HL-60/S4 treated with phorbol 12-myristate 13-acetate at 8.2 ng/mL for 4 days and 3 days (cell line): ENCODE data around the gene GH2.
"Not testable (repeated sequence)": the region's sequence is repeated elsewhere in the genome, so short reads cannot be mapped to it uniquely, and the experiment has no call there.

Source experiments
- in situ Hi-C: fragments of 300-500 bp; cut with MboI; formaldehyde crosslinking; loops from 2 replicates; pipeline ENCODE4 v1.15.0; 2022; ENCODE audit warnings: low sequenced_read_pairs

Gene GH2

DNA sequence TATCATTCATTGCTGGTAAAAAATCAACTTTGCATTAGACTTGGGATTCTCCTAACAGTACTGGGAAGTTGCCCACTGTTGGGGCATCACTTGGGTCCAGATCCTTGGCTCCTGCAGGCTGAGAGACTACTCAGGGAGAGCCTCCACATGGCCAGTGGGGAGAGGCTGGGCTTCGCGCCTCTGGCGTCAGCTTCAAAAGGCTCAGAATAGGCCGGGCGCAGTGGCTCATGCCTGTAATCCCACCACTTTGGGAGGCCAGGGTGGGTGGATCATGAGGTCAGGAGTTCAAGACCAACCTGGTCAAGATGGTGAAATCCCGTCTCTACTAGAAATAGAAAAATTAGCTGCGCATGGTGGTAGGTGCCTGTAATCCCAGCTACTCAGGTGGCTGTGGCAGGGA, 32.7 kb upstream of the GH2 start:
- in situ Hi-C loops, result loop anchor here (25.0 kb wide), 1 partner anchor 373 kb away; no protein-coding TSS in a partner anchor

DNA sequence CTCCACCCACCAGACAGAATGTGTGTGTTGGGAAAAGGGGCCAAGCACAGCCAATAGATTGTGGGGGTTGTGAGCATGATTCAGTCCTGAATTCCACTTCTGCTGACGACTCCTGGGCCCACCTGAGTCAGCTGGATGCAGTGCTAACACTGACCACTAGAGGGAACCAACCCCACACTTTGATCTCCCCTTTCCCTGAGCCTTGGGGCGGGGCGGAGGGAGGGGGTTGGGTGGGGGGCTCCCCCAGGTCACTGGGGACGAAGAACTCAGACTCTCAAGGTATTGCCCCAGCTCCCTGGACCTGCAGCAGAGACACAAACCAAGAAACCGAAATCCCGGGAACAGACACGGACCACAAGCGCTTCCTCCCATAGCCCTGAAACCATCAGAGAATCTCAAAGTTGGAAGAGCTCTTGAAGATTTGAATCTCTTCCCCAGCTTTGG, 29.9 kb upstream of the GH2 start:
- in situ Hi-C loops, result loop anchor here (25.0 kb wide), 1 partner anchor 376 kb away; no protein-coding TSS in a partner anchor

DNA sequence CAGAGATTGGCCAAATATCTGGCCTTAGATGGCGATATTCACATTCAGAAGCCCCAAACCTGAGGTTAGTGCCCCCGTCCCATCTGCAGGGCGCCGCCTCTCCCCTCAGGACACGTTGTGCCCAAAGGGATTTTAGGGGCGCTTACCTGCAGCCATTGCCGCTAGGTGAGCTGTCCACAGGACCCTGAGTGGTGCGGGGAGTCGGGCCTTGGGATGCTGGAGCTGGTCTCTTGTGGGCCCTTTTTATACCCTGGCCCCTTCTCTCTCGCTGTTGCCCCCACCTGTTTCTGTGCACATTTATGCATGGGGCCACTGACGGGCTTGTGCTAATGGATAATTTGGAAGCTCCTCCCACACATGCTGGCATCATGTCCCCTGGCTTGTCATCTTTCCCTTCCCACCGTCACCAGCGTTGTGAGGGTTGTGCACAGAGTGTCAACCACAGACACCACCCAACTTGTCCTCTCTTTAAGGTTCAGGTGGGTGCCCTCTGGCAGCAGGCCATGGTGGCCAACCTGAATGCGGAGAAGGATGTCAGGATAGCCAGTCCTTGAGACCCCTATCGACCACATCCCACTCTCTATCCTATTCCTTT, 29.4 kb upstream of the GH2 start, which contains the start of gene CSHL1:
CSHL1 (minus strand) TSS at position 218 of the 595 bp plus-strand sequence; CDS start at position 156, 62 bp downstream.
- in situ Hi-C loops, result loop anchor here (25.0 kb wide), 1 partner anchor 376 kb away; no protein-coding TSS in a partner anchor

DNA sequence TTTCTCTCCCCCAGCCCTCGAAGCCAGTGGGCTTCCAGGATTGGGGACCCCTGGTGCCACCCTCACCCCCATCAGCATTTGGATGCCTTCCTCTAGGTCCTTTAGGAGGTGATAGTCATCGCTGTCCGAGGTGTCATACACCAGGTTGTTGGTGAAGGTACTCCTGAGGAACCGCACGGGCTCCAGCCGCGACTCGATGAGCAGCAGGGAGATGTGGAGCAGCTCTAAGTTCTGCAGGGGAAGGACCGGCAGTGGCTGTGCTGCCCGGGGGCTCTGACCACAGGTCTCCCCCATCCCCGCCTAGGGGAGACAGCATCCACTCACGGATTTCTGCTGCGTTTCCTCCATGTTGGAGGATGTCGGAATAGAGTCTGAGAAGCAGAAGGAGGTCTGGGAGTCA, 28.4 kb upstream of the GH2 start:
- in situ Hi-C loops, result loop anchor here (25.0 kb wide), 1 partner anchor 377 kb away; no protein-coding TSS in a partner anchor

DNA sequence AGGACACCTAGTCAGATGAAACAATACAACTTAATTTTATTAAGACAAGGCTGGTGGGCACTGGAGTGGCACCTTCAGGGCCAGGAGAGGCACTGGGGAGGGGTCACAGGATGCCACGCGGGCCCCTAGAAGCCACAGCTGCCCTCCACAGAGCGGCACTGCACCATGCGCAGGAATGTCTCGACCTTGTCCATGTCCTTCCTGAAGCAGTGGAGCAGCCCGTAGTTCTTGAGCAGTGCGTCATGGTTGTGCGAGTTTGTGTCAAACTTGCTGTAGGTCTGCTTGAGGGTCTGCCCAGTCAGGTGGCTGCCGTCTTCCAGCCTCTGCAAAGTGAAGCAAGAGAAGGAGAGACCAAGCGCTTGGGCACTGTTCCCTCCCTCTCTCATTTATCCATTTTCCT, 27.8 kb upstream of the GH2 start:
- in situ Hi-C loops, result loop anchor here (25.0 kb wide), 1 partner anchor 378 kb away; no protein-coding TSS in a partner anchor

DNA sequence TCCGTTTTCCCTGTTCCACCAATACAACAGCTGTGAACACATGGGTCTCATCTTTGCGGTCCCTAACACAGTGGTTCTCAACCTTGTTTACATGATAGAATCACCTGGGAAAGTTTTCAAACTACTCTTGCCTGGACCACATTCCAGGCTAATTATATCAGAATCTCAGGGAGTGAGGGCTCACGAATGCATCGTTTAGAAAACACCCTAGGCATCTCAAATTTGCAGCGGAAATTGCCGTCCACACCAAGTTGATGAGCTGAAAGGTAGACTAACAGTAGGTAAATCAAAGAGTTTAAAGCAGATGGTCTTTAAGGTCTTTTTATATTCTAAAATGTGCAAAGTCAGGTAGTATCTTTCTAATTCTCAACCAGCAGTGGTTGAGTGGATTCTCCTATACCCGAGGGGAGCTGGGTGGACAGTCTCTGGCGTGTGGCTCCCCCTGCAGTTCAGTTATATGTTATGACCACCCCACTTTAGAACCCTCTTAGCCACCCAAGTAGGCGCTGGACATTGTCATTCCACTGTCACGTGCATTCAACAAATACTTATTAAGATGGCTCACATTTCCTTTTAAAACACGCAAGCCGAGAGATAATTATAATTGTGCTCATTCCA, 25.5 kb upstream of the GH2 start:
- in situ Hi-C loops, result loop anchor here (25.0 kb wide), 1 partner anchor 380 kb away; no protein-coding TSS in a partner anchor

DNA sequence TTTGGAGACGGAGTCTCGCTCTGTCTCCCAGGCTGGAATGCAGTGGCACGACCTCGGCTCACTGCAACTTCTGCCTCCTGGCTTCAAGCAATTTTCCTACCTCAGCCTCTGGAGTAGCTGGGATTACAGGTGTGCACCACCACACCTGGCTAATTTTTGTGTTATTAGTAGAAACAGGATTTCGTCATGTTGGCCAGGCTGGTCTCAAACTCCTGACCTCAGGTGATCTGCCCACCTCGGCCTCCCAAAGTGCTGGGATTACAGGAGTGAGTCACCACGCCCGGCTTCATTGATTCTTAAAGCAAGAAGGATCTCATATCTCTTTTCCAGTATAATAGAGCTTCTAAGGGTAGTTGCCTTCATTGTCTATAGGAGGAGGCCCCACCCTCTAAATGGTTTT, 23.1 kb upstream of the GH2 start:
- in situ Hi-C loops, result loop anchor here (25.0 kb wide), 1 partner anchor 383 kb away; no protein-coding TSS in a partner anchor

DNA sequence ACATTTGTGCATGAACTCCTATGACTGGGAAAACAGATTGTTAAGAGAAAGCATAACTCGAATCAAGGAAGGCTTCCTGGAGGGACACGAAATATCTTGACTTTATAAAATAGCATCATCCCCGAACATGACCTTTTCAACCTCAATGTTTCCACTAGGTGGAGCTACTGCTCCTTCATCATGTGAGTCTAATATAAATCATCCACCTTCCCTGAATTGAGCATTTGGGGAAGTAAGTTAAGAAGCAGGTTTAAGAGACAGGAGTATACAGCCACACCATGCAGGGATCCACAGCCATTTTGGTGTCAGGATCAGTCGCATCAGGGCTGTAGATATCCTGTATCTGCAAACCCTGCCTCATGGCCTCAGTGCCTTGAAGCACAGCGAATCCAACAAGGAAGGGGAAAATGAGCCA, 22.1 kb upstream of the GH2 start:
- in situ Hi-C loops, result loop anchor here (25.0 kb wide), 1 partner anchor 384 kb away; no protein-coding TSS in a partner anchor

DNA sequence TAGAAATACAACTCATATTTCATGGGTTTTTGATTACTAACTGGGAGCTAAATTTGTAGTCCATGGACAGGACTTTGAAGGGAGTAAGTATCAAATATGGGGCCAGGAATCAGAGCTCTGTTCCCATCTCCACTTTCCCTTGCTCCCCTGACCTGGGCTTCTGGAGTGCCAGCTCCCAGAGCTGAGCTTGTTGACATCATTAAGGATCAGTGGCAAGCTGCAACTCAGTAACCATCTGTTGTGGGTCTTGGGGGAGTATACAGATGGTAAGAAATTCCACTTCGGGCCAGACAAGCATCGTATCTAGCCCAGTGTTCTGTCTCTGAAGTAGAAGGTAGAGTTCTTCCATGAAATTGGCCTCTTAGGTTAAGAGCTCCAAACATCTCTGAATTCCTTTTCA, 20.2 kb upstream of the GH2 start:
- in situ Hi-C loops, result loop anchor here (25.0 kb wide), 1 partner anchor 385 kb away; no protein-coding TSS in a partner anchor

DNA sequence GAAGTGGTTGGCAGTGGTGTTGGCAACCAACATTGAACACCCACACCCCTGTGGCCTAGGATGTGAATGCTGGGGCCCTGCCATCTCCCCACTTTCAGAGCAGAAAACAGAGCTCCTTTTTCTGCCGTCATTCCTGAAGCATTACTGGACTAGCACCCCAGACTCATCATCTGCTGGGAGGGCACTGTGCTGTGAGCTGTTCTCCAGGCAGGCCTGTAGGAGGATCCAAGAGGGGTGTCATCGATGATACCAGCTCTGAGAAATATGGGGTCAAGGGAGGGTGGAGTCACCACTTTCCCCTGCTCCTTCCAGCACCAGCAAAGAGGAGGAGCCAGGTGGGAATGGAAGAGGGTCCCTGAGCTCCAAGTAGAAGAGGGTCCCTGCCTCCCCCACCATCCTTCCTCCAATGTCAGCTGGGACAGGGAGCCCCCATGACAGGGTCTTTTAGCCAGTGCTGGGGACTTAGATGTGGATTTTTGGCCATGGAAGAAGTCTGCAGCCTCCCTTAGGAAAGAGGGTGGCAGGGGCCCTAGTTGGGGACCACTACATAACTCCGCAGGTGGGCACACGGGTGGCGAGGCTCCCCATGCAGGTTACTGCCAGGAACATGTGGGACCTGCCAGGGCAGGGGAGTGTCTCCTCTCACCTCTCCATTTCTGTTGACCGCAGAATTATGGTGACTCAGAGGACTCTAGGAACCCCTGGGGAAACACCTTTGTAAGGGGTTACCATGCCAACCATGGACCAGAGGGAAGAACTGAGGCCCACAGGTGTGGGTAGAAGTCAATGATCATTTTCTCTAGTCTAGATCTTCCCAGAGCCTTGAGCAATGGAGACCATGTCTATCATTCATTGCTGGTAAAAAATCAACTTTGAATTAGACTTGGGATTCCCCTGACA, 17.4 kb upstream of the GH2 start:
- in situ Hi-C loops, result not testable (repeated sequence)

DNA sequence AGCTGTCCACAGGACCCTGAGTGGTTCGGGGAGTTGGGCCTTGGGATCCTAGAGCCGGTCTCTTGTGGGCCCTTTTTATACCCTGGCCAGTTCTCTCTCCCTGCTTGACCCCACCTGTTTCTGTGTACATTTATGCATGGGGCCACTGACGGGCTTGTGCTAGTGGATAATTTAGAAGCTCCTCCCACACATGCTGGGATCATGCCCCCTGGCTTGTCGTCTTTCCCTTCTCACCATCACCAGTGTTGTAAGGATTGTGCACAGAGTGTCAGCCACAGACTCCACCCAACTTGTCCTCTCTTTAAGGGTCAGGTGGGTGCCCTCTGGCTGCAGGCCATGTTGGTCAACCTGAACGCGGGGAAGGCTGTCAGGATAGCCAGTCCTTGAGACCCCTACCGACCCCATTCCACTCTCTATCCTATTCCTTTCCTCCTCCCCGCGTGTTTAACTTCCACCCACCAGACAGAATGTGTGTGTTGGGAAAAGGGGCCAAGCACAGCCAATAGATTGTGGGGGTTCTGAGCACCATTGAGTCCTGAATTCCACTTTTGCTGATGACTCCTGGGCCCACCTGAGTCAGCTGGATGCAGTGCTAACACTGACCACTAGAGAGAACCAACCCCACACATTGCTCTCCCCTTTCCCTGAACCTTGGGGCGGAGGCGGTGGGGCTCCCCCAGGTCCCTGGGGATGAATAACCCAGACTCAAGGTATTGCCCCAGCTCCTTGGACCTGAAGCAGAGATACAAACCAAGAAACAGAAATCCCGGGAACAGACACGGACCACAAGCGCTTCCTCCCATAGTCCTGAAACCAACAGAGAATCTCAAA, 15.0 kb upstream of the GH2 start, which contains the start of gene CSH1:
CSH1 (minus strand) TSS at position 51 of the 831 bp plus-strand sequence. CDS start 63 bp downstream, outside the sequence.
- in situ Hi-C loops, result not testable (repeated sequence)

DNA sequence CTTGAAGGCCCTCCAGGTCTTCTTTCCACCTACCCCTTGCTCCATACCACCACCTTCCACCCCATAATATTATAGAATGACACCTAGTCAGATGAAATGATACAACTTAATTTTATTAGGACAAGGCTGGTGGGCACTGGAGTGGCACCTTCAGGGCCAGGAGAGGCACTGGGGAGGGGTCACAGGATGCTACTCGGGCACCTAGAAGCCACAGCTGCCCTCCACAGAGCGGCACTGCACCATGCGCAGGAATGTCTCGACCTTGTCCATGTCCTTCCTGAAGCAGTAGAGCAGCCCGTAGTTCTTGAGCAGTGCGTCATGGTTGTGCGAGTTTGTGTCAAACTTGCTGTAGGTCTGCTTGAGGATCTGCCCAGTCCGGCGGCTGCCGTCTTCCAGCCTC, 13.1 kb upstream of the GH2 start:
- in situ Hi-C loops, result not testable (repeated sequence)

DNA sequence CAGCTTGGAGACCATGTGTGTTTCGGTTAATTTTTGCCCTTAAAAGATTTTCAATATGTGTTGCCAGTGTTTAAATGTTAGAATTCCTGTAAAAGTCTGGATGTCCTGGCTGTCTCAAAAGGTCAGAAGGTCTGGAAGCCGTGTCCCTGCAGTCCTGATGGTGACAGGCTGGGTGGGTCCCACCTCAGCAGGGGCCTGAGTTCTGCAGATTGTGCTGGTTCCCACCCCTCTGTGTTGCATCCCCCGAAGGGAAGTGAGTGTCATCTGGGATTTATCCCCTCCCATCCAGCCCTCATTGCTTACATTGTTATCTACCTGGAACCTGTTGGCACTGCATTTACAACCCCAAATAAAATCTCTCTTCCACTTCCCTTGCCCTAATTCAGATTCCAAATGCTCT, 12.3 kb upstream of the GH2 start:
- in situ Hi-C loops, result not testable (repeated sequence)

DNA sequence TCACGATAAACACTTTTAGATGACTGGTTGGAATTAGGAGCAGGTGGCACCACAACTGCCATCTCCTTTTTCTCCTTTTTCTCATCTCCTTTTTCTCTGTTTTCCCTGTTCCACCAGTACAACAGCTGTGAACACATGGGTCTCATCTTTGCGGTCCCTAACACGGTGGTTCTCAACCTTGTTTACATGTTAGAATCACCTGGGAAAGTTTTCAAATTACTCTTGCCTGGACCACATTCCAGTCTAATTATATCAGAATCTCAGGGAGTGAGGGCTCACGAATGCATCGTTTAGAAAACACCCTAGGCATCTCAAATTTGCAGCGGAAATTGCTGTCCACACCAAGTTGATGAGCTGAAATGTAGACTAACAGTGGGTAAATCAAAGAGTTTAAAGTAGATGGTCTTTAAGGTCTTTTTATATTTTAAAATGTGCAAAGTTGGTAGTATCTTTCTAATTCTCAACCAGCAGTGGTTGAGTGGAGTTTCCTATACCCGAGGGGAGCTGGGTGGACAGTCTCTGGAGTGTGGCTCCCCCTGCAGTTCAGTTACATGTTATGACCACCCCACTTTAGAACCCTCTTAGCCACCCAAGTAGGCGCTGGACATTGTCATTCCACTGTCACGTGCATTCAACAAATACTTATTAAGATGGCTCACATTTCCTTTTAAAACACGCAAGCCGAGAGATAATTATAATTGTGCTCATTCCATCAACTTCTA, 10.7 kb upstream of the GH2 start:
- in situ Hi-C loops, result not testable (repeated sequence)

DNA sequence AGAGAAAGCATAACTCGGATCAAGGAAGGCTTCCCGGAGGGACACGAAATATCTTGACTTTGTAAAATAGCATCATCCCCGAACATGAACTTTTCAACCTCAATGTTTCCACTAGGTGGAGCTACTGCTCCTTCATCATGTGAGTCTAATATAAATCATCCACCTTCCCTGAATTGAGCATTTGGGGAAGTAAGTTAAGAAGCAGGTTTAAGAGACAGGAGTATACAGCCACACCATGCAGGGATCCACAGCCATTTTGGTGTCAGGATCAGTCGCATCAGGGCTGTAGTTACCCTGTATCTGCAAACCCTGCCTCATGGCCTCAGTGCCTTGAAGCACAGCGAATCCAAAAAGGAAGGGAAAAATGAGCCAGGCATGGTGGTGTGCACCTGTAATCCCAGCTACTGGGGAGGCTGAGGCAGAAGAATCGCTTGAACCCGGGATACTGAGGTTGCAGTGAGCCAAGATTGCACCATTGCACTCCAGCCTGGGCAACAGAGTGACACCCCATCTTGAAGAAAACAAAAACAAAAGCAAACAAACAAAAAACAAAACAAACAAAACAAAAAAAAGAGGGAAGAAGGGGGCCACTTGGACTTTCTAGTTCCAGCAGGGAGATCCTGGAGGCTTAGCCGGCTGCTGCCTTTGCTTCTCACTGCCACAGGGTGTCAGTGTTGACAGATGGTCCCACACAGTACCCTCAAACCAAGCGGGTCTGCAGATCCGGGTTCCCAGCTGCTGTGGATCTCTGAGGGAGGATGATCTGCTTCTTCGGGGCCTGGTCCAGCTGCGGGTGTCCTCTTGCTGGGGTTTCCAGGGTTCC, 7.5 kb upstream of the GH2 start:
- in situ Hi-C loops, result not testable (repeated sequence)

DNA sequence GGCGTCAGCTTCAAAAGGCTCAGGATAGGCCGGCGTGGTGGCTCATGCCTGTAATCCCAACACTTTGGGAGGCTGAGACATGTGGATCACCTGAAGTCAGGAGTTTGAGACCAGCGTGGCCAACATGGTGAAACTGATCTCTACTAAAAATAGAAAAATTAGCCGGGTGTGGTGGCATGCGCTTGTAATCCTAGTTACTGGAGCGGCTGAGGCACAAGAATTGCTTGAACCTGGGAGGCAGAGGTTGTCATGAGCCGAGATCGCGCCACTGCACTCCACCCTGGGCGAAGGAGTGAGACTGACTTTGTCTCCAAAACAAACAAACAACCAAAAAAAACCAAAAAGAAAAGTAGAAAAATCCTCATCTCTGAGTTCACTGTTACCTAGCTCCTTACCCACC, 3.4 kb upstream of the GH2 start:
- in situ Hi-C loops, result not testable (repeated sequence)

DNA sequence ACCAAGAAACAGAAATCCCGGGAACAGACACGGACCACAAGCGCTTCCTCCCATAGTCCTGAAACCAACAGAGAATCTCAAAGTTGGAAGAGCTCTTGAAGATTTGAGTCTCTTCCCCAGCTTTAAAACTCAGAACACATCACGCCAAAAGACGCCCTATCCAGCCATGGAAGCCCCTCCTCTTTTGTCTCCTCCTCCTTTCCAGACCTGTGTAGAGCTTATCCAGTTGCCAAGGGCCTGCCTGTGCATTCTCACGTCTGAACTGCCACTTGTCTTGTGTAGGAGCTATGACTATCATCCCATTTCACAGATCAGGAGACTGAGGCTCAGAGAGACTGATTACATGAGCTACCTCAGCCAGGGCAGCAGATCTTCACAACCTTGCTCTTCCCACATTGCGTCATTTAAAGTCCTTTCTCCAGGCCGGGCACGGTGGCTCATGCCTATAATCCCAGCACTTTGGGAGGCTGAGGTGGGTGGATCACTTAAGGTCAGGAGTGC, 932 bp upstream of the GH2 start:
- in situ Hi-C loops, result not testable (repeated sequence)

DNA sequence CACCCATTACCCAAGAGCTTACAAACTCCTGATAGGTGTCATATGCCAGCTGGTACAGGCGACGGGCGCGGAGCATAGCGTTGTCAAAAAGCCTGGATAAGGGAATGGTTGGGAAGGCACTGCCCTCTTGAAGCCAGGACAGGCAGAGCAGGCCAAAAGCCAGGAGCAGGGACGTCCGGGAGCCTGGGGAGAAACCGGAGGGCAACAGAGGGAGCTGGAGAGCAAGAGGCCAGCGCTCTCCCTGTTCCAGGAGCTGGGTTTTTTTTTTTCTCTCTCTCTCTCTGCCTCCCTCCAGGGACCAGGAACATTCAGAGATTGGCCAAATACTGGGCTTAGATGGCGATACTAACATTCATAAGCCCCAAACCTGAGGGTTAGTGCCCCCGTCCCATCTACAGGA, 407 bp downstream of the GH2 start:
- in situ Hi-C loops, result not testable (repeated sequence)
